Fibroblast of villous mesenchyme (primary cell): ENCODE results near the gene RNF126. TPM values are rescaled to one million over a fixed set of nuclear protein-coding genes. Genes with fewer than 3 reads are reported as not detected.

Experiments used
- DNase-seq: peaks from one replicate; pipeline ENCODE4 v3.0.0-alpha.2; 2010; ENCODE audit warnings: low read depth
- H3K4me3 ChIP-seq: 2 replicates; pipeline ENCODE4 v1.5.1; 2011; ENCODE audit warnings: low read depth, mild to moderate bottlenecking, low read length
- total RNA-seq: library from RNA; depleted of rRNA; stranded (reverse); fragments of >200 nt; gene quantifications from 2 replicates; pipeline ENCODE4 v1.2.3, GENCODE V29; 2012
- TF ChIP-seq, protein P1 (sequence below): IDR thresholded peaks from 2 replicates; pipeline ENCODE4 v1.5.1; 2012; ENCODE audit warnings: low read depth, mild to moderate bottlenecking, low read length; ENCODE audit not compliant: insufficient read depth

RNF126 gene
- total RNA-seq, 1 donor = 30.7 TPM

DNA sequence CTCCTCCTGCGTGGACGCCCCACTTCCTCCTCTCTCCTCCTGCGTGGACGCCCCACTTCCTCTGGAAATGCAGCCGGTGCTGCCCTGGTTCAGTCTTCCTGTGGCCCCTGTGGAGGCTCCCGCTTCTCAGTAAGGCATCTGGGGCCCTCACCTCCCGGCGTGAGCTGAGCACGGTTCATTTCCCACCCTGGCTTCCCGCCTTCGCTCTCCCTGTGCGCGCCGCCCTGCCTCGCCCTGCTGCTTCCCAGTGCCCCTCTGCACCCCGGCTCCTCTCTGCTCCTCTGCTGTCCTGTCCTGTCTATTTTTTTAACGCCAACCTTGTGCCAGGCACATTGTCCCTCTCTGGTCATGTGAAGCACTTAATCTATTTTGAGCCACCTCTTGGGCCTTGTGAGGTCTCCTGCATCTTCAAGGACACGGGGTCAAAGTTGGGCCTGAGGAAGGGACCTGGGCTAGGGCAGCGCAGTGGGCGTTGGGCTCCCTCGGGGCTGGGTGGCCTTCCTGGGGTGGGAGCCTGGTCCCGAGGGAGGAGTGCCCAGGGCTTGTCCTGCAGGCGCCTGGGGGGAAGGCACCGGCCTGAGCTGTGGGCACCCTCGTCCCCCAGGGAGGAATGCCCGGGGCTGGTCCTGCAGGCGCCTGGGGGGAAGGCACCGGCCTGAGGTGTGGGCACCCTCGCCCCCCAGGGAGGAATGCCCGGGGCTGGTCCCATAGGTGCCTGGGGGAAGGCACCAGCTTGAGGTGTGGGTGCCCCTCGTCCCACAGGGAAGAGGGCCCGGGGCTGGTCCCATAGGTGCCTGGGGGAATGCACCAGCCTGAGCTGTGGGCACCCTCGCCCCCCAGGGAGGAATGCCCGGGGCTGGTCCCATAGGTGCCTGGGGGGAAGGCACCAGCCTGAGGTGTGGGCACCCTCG, 60.4 kb downstream of the RNF126 start:
- H3K4me3 ChIP-seq = no peak overlapping the region
- TF ChIP-seq, protein P1, sequence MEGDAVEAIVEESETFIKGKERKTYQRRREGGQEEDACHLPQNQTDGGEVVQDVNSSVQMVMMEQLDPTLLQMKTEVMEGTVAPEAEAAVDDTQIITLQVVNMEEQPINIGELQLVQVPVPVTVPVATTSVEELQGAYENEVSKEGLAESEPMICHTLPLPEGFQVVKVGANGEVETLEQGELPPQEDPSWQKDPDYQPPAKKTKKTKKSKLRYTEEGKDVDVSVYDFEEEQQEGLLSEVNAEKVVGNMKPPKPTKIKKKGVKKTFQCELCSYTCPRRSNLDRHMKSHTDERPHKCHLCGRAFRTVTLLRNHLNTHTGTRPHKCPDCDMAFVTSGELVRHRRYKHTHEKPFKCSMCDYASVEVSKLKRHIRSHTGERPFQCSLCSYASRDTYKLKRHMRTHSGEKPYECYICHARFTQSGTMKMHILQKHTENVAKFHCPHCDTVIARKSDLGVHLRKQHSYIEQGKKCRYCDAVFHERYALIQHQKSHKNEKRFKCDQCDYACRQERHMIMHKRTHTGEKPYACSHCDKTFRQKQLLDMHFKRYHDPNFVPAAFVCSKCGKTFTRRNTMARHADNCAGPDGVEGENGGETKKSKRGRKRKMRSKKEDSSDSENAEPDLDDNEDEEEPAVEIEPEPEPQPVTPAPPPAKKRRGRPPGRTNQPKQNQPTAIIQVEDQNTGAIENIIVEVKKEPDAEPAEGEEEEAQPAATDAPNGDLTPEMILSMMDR = no peak
- no peak for DNase-seq

GRCh38 chr19:601790-602189, 61.2 kb downstream of the RNF126 start:
- DNase-seq = no peak
- no peak overlapping the region for H3K4me3 ChIP-seq
- TF ChIP-seq, protein P1 = no peak

GRCh38 chr19:601310-601709, 61.7 kb downstream of the RNF126 start:
- TF ChIP-seq, protein P1 = no peak
- H3K4me3 ChIP-seq = no peak overlapping the region
- no peak for DNase-seq

Other genes with a start within 250 kb of the RNF126 start
- 0.32 and 0.43 TPM in 2 replicates for gene SHC2, start 202.2 kb downstream of the RNF126 start, total RNA-seq
- under 0.01 TPM in 2 replicates for gene MADCAM1, start 166.7 kb downstream of the RNF126 start, total RNA-seq
- gene TPGS1, start 155.7 kb downstream of the RNF126 start, total RNA-seq = 16.8 and 29.3 TPM in 2 replicates
- 52.2 and 53.1 TPM in 2 replicates for gene CDC34, start 131.5 kb downstream of the RNF126 start, total RNA-seq
- 0.32 and 0.43 TPM in 2 replicates for gene GZMM, start 119.2 kb downstream of the RNF126 start, total RNA-seq
- gene BSG, start 90.6 kb downstream of the RNF126 start, total RNA-seq = 191 and 207 TPM in 2 replicates
- gene HCN2, start 73.3 kb downstream of the RNF126 start, total RNA-seq = 0.32 and 0.86 TPM in 2 replicates
- gene POLRMT, start 29.7 kb downstream of the RNF126 start, total RNA-seq = 23.2 and 25.5 TPM in 2 replicates
- gene FGF22, start 23.3 kb downstream of the RNF126 start, total RNA-seq = not detected in 2 replicates
- gene FSTL3, start 13.2 kb upstream of the RNF126 start, total RNA-seq = 49.2 and 83.1 TPM in 2 replicates
- gene PRSS57, start 32.2 kb upstream of the RNF126 start, total RNA-seq = not detected in 2 replicates
- gene PALM, start 45.7 kb upstream of the RNF126 start, total RNA-seq = 0.32 and 1.7 TPM in 2 replicates
- under 0.01 and 0.43 TPM in 2 replicates for gene MISP, start 87.9 kb upstream of the RNF126 start, total RNA-seq
- 117 and 129 TPM in 2 replicates for gene PTBP1, start 134.2 kb upstream of the RNF126 start, total RNA-seq
- gene PLPPR3, start 158.7 kb upstream of the RNF126 start, total RNA-seq = under 0.01 and 0.86 TPM in 2 replicates
- not detected in 2 replicates for gene AZU1, start 164.6 kb upstream of the RNF126 start, total RNA-seq
- not detected in 2 replicates for gene PRTN3, start 177.8 kb upstream of the RNF126 start, total RNA-seq
- gene ELANE, start 189.1 kb upstream of the RNF126 start, total RNA-seq = not detected in 2 replicates
- 3.9 TPM in 2 replicates for gene CFD, start 196.4 kb upstream of the RNF126 start, total RNA-seq
- gene MED16, start 230.0 kb upstream of the RNF126 start, total RNA-seq = 26.8 and 30.0 TPM in 2 replicates
- gene RNU6-9, start 230.3 kb upstream of the RNF126 start, total RNA-seq = not detected in 2 replicates